HG03097 (cell line): ENCODE data around the gene TMEM121.

Experiments
- ATAC-seq: cut with Tn5 transposase; IDR thresholded peaks from one replicate; pipeline ENCODE4 v1.9.1; 2021; ENCODE audit not compliant: unreplicated experiment, low FRiP score

TMEM121 gene

GRCh38 chr14:105497671-105498429, 28.5 kb upstream of the TMEM121 start:
- ATAC-seq = no peak

DNA sequence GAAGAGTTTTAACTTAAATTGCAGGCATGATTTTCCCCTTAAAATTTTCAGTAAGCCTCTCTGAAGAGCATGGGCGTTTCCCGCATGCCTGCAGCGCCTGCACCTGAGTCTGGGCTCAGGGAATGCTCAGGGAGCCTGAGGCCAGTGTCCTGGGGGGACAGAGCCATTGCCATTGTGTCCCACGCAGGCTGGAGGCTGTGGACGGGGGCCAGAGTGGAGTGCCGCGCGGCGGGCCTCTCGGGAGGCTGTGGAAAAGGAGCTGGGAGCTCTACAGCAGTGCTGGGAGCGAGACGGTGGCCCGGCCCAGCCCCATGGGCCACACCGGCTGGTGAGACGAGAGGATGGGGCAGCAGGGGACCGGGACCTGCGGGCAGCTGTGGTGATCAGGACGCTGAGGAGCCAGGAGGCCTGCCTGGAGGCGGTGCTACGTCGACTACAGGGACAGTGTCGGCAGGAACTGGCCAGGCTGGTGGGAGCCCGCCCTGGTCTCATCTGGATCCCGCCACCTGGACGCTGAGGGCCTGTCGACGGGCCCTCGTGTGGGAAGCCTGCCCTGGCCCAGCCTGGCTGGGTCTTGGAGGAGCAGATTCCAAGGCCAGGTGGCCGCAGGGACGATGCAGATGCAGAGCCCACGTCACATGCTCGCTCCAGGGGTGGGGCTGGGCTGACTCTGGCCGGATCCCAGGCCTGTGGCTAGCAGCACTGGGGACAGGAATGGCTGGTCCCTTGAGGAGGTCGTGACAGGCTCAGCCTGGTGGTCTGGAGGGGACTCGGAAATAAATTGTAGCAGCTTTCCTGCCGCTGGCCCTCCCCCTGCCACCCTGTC, 27.7 kb upstream of the TMEM121 start:
- ATAC-seq = no peak

DNA sequence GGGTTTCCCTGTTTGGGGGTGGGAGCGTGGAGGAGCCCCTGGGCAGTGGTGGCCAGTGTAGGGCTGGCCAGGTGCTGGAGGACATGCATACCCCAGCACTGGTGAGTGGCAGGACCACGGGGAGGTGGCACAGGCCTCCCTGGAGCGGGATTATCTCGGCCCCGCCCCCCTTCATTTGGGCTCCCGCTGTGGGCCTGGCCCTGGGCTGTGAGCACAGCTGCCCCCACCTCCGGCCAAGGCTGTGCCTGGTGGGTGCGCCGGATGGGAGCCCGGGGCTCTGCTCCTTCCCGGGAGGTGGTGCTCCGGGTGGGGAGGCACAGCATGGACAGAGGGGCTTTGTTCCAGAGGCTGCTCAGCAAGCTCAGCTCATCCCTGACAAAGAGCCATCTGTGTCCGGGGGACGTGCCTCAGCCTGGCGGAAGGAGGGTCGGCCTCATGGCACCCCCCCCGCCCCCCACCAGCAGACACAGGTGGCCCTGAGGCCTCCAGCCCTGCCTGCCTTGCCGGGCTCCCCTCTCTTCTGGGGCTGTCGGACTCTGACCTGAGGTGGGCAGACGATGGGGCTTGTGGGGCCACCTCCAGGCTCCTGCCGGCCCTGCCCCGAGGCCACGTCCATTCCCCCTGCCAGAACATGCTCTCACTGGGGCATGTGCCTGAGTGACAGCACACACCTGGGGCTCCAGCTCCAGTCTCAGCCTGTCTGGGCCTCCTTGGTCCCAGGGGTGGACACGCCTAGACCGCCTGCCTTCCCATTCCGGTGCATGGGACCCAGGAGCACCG, 26.9 kb upstream of the TMEM121 start:
- no peak for ATAC-seq

DNA sequence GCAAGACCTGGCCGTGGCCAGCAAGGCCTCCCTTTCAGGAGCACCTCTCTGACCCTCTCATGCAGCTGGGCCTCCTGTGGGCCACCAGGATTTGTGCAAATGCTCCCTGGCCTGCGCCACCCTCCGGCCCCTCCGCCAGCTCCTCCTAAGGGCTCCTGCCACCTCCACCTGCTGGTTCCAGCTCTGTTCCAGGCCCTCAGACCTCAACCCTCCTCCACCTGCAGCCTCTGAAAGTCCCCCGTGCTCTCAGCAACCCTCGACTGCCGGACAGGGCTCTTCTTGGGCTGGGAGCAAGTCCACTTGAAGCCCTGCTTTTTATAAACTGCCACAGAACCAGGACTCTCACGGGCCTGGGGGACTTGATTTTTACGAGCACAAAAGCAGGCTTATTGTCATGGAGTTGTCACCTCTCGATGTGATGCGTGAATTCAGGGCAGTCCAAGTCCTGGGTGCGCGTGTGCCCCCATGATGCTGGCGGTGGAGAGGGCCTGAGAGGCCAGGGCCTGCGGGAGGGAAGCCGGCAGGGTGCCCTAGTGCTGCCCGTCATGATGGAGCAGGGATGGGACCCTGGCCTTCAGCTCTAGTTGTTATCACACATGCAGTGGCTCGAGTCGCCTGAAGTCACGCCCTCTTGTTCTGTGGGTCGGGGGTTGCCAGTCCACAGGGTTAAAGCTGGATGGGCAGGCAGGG, 26.2 kb upstream of the TMEM121 start:
- no peak for ATAC-seq

DNA sequence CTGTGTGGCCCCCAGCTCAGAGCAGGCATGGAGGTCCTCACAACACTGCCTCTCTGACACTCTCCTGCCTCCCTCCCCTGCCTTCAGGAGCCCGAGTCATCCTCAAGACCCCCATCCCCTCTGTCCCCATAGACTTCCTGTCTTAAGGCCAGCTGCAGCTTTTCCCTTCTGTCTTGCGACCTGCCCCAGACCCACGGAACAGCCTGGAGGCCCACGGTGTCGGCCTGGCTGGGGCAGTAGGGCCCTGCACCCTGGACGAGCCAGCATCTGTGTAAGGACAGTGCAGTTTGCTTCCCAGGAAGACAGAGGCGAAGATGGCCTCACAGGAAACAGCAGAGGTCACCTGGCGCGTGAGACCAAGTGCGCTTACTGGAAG, 25.7 kb upstream of the TMEM121 start:
- ATAC-seq = no peak

- no peak for ATAC-seq
These were observed 24.7 kb upstream of the TMEM121 start for GRCh38 chr14:105501504-105502291.

DNA sequence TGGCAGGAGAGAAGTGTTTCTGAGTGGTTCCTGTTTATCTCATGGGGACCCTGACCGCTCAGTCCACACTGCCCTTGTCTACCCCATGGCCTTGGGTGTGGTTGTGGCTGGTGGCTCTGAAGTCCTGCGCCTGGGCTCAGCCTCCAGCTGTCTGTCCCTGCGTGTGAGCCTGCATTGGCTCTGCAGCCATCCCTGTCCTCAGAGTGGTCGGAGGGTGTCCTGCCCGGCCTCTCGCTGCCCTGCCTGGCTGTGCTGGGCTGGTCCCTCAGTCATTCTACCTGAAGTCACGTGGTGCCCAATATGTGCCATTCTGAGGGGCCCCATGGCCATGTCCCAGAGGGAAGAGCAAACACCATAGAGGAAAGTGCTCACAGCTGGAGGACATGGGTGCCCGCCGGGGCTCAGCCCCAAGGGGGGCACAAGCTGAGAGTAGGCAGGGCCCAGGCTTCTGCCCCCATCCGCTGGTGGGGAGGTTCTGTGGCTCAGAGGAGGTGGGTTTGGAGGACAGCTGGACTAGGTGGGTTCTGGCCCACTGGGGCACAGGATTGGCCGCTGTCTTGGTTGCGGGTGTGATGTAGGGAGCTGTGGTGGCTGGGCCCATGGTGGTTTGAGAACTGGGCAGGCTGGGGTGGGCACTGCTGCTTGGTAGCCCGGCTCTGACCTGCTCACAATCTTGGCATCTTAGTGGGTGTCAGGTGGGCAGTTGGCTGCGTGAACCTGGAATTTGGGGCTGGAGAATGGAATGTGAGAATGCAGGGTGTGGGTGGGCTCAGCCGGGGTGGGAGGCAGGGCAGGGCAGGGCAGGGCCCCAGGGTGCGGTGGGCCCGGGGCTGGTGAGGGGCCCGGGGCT, 23.7 kb upstream of the TMEM121 start:
- no peak for ATAC-seq

DNA sequence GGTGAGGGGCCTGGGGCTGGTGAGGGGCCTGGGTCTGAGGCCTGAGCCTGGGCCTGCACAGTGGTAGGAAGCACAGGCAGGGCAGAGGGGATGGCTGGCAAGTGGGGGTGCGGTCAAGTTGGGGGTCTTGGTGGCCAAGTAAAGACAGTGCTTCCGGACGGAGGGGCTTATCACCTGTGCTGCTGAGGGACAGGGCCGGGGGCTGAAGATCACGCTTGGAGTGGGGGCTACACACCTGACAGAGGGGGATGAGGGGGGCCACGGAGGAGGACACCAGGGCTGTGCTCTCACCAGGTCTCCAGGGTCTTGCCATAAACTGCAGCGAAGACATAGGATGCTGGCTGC, 23.1 kb upstream of the TMEM121 start:
- ATAC-seq = no peak

DNA sequence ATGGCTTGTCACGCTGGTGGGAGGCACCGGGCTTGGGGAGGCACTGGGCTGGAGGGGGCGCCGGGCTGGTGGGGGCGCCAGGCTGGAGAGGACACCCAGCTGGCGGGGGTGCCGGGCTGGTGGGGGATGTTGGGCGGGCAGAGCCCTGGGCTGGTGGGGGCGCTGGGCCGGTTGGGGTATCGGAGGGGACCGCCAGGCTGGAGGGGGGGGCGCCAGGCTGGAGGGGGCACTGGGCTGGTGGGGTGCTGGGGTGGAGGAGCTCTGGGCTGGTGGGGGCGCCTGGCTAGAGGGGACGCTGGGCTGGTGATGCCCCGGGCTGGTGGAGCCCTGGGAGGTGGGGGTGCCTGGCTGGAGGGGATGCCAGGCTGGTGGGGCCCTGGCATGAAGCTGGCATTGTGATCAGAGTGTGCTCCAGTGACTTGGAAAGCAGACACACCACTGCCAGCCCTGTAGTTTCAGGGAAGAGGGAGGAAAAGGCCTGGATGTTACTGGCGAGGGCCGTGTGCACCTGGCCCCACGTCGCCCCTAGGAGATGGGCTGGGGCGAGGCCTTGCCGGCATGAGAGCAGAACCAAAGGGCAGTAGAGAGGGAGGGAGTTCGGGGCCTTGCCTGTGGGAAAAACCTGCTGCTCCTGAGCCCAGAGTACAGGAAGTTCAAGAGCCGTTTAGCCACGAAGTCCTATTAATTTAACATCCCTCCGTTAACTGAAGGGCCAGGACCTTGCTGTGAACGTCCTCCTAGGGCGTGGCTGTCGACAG, 22.3 kb upstream of the TMEM121 start:
- no peak for ATAC-seq

GRCh38 chr14:105505101-105505500, 21.3 kb upstream of the TMEM121 start:
- no peak for ATAC-seq

- no peak for ATAC-seq
These were observed 19.1 kb upstream of the TMEM121 start for GRCh38 chr14:105507247-105507646.

GRCh38 chr14:105508069-105508468, 18.3 kb upstream of the TMEM121 start:
- ATAC-seq = no peak

GRCh38 chr14:105508601-105509000, 17.8 kb upstream of the TMEM121 start:
- no peak for ATAC-seq

- no peak for ATAC-seq
These were observed 9.3 kb upstream of the TMEM121 start for GRCh38 chr14:105517096-105517495.

GRCh38 chr14:105519946-105520698, 6.3 kb upstream of the TMEM121 start:
- no peak for ATAC-seq

- ATAC-seq = no peak
These were observed 1.1 kb upstream of the TMEM121 start for GRCh38 chr14:105525326-105525725.

GRCh38 chr14:105526776-105527380, 495 bp downstream of the TMEM121 start:
- no peak for ATAC-seq
